Measurements from ENCODE around the gene PLD6.

DNA sequence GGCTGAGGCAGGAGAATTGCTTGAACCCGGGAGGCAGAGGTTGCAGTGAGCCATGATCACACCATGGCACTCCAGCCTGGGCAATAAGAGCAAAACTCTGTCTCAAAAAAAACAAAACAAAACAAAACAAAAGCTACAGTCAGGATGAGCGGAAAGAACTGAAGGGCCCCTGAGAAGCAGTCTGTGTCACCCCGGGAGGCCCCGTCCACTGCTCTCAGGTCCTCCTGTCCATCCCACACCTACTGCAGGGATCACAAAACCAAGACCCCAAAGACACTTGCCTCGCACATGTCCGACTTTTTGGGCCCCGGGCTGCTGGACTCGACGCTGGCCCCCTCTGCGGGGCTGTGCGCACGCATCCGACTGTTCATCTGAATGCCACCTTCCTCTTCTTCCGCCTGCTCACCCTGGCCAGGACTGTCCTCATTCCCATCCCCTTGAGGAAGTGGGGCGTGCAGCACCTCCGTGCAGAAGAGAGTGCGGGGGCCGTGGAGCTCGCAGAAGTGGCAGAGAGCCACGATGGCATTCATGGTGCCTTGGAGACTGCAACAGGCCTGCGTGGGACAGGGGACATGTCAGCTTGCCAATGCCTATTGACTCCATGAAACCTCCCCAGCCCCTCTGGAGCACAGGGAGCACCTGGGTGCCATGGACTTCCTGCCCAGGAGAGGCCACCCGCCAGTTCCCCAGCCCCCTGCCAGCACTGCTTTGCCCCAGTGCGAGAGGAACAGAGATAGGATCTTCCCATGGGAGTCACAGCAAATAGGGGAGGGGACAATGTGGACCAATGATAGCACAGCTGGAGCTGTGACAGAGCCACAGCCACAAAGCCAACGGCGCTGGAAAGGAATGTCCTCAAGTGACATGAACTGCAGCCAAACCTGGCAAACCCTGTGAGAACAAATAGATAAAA lies 21.7 kb upstream of the PLD6 start:
- TF ChIP-seq, protein P1, sequence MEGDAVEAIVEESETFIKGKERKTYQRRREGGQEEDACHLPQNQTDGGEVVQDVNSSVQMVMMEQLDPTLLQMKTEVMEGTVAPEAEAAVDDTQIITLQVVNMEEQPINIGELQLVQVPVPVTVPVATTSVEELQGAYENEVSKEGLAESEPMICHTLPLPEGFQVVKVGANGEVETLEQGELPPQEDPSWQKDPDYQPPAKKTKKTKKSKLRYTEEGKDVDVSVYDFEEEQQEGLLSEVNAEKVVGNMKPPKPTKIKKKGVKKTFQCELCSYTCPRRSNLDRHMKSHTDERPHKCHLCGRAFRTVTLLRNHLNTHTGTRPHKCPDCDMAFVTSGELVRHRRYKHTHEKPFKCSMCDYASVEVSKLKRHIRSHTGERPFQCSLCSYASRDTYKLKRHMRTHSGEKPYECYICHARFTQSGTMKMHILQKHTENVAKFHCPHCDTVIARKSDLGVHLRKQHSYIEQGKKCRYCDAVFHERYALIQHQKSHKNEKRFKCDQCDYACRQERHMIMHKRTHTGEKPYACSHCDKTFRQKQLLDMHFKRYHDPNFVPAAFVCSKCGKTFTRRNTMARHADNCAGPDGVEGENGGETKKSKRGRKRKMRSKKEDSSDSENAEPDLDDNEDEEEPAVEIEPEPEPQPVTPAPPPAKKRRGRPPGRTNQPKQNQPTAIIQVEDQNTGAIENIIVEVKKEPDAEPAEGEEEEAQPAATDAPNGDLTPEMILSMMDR (IDR thresholded peaks at IDR 0.05), result no peak
- TF ChIP-seq EP300 (IDR thresholded peaks at IDR 0.05), result no peak
